Activated CD8-positive, alpha-beta memory T cell treated with anti-CD3 and anti-CD28 coated beads for 24 hours (primary cell): ENCODE measurements around the gene CASP9.
"Not testable (repeated sequence)": the region's sequence is repeated elsewhere in the genome, so short reads cannot be mapped to it uniquely, and the experiment has no call there.

ENCODE experiments used
- DNase-seq: peaks from one replicate; pipeline ENCODE4 v3.0.0-alpha.2; 2020

Gene CASP9

DNA sequence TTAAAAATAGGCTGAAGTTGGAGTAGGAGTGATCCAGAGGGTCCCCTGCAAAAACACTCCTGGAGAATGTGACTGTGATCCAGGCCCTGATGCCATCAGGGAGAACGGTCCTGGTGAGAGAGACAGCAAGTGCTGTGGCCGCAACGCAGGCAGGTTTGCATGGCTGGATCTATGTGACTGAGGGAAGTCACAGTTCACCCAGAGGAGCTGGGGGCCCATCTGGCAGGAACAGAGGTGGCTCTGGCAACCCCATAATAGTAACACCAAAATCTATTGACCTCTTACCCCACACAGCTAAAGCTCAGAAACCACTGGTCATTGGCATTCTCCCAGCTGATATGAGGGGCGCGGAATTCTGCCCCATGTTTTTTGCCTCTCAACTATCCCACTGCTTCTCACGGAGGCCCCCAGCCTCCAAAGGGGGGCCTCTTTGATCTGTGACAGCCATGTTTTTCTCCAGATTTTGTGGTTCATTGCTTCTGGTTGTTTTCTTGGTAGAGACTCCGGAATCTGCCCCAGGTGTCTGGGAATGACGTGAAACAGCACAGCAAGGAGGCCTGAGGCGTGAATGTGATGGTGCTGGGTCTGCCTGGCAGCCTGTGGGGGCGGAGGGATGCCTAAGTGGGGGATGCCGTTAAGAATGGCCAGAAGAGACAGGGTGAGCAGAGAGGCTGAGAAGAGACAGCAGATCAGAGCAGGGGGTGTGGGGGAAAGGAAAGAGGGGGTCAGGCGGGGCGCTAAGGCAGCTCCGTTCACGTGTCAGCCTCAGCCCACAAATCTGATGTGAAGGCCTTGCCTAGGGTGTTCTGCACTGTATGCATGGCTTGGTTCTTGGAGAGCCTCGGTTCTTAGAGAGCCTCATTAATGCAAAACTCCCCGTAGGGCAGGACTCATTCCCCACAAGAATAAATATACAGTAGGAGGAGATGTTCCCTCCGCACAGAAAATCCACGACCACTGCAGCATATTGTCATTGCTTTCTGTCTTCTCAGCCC lies 23.5 kb downstream of the CASP9 start:
- no peak for DNase-seq

DNA sequence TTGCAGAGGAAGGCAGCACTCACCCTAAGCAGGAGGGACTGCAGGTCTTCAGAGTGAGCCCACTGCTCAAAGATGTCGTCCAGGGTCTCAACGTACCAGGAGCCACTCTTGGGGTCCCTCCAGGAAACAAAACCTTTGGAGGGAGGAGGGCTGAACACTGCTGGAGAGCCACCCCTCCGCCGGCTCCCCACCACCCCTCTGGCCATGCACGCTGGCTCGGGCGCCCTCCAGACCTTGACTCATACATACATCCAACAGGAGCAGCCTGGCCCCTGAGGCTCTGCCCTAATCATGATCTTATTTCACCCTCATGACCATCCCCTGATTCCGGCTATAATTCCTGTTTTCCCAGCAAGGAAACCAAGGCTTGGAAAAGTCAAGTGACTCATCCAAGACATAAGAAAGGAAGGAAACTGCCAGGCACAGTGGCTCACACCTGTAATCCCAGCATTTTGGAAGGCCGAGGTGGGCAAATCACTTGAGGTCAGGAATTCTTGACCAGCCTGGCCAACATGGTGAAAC lies 30.1 kb downstream of the CASP9 start:
- no peak for DNase-seq

- DNase-seq: no peak
Measured at GRCh38 chr1:15492596-15492995, 31.4 kb downstream of the CASP9 start.

- DNase-seq: not testable (repeated sequence)
Measured at GRCh38 chr1:15491010-15491409, 33.0 kb downstream of the CASP9 start.

DNA sequence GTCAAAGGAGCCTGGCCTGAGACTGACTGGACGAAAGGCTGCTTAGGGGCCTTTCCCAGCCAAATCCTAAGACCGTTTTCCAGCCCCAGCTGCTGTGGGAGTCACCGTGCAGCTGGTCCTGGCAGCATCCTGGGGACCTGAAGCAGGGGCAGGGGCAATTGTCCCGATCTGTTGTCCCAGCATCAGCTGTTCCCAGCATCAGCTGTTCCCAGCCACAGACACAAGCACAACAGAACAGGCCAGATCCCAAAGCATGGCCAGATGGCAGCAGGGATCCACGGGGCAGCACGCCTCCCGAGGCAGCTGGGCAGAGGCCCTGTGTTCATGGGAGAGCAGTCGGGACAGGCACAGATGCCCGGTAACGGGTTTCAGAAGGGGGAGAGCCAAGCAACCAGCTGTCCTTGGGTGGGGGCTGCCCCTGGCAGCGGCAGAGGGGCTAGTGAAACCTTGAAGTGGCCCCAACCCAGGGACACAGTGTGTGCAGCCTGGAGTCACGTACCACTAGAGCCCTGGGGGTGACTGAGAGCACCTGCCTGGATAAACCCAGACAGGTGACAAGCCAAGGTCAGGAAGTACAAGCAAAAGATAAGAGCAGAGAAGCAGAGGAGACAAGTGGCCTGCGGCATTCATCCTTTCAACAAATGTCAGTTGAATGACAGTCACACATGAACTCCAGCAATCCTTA lies 34.8 kb downstream of the CASP9 start:
- DNase-seq: no peak

DNA sequence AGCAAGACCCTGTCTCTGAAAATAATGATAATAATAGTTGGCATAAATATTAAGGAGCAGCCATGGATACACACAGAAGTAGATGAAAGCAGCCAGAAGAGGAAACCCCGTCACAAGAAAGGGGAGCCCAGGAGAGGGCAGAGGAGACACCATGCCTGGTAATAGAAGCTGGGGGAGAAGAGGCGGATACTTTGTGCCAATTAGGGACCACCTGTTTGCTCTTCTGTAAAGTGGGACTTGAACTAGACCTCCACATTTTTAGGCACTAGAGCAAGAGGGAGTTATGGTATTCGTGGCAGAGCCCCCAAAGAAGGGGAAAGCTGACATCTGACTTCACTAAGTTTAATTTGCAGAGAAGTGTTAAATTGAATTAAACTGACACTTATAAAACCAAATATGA lies 35.6 kb downstream of the CASP9 start:
- DNase-seq: no peak

- DNase-seq: not testable (repeated sequence)
Measured at GRCh38 chr1:15486844-15487610, 37.0 kb downstream of the CASP9 start.

- no peak for DNase-seq
Measured at GRCh38 chr1:15485636-15486035, 38.4 kb downstream of the CASP9 start.

GRCh38 chr1:15484443-15484842 lies 39.6 kb downstream of the CASP9 start:
- not testable (repeated sequence) for DNase-seq

GRCh38 chr1:15483971-15484370 lies 40.0 kb downstream of the CASP9 start:
- DNase-seq: no peak

DNA sequence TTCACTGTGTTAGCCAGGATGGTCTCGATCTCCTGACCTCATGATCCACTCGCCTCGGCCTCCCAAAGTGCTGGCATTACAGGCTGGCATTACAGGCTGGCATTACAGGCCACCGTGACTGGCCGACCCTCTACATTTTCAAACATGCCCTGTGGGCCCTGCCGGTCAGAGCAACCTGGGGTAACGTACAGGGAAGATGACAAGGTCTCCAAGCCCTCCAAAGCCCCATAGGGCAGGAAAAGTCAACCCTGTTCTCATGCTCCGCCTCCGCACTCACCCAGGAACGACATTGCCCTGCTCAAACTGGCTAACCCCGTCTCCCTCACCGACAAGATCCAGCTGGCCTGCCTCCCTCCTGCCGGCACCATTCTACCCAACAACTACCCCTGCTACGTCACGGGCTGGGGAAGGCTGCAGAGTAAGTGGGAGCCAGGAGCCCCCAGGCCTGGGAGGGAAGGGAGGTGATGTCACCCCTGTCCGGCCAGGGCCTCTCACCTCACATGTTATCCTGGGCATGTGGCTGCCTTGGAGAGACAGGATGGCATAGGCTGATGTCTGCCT lies 41.0 kb downstream of the CASP9 start:
- DNase-seq: not testable (repeated sequence)

- DNase-seq: not testable (repeated sequence)
Measured at GRCh38 chr1:15482455-15482854, 41.6 kb downstream of the CASP9 start.

- no peak for DNase-seq
Measured at GRCh38 chr1:15479654-15480347, 44.2 kb downstream of the CASP9 start.

DNA sequence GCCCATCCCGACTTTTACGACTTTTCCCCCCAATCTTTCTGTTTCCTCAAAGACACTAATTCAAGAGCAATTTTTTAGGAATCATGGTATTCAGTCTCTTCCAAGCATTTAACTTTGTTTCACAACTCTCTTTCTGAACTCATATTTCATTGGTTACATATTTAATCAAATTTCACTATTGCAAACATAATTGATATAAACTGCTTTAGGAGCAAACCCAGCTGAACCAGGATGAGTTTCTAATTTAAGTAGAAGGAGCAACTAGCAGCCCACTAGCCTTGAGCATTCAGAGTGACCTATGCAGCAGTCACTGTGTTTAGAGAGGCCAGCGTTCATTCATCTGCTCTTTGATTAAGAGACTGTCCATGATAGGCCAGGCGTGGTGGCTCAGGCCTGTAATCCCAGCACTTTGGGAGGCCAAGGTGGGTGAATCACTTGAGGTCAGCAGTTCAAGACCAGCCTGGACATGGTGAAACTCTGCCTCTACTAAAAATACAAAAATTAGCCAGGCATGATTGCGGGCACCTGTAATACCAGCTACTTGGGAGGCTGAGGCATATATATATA lies 46.3 kb downstream of the CASP9 start:
- DNase-seq: no peak

GRCh38 chr1:15476927-15477326 lies 47.1 kb downstream of the CASP9 start:
- DNase-seq: no peak

- DNase-seq: no peak
Measured at GRCh38 chr1:15475752-15476314, 48.2 kb downstream of the CASP9 start, which contains the start of gene CELA2B. TSS of gene CELA2B (plus strand) at chr1:15476104. CDS start at chr1:15476126, 22 bp downstream.

GRCh38 chr1:15472587-15472986 lies 51.4 kb downstream of the CASP9 start:
- DNase-seq: no peak

- not testable (repeated sequence) for DNase-seq
Measured at GRCh38 chr1:15471723-15472122, 52.3 kb downstream of the CASP9 start.

- not testable (repeated sequence) for DNase-seq
Measured at GRCh38 chr1:15471067-15471466, 52.9 kb downstream of the CASP9 start.

GRCh38 chr1:15469821-15470448 lies 54.1 kb downstream of the CASP9 start:
- not testable (repeated sequence) for DNase-seq

DNA sequence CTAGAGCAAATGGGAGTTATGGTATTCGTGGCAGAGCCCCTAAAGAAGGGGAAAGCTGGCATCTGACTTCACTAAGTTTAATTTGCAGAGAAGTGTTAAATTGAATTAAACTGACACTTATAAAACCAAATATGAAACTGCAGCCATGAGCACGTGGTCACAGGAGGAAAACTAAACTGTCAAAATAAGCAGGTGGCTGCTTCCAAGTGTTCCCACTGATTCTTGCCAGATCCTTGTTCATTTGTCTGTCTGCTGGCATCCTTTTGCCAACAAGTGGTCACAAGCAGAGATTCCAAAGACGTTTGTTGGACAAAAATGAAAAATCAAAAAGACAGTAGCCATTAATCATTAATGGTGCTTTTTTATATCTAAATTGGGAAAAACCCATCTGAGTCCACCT lies 54.7 kb downstream of the CASP9 start:
- DNase-seq: no peak
